GM18511 (cell line): ENCODE data around the gene GPC5.
A peak's percentile ranks its signal among the peaks of the same experiment; 100 is the strongest.

Source experiments
- ATAC-seq: cut with Tn5 transposase; IDR thresholded peaks from one replicate; pipeline ENCODE4 v1.9.1; 2021; ENCODE audit warnings: mild to moderate bottlenecking, moderate library complexity; ENCODE audit not compliant: unreplicated experiment

The GPC5 gene

DNA sequence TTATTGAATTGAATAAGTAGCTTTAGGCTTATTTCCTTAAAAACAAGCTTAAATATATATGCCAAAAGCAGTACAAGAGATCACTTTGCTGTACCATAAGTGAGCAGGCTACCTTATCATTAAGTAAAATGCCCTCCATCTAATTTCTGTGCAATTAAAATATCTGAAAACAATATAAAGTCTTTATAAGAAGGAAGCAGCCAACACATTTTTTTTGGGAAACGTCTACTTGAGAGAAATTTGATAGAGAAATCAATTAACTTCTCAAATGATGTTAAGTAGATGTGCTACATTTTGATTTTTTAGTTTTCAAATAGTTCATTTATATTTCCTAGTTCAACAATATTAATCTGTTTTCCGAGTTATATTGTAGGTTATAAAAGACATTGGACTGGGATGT is 52.5 kb downstream of the GPC5 start:
- no peak for ATAC-seq

DNA sequence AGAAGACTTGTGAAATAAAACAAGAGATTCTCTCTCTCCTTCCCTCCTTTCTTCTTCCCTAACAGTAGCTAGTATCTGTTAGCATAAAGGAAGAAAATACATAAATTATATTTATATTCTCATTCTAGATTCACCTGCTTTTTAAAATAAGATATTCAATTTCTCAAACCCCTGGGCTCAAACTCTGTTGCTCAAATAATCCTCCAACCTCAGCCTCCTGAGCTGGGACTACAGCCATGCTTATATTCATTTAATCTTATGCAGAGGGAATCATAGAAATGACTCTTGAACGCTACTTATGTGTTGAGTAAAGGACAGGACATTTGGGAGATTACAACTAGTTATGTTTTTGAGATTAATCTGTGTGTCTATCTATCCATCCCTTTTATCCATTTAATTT is 56.2 kb downstream of the GPC5 start:
- ATAC-seq, result no peak

- ATAC-seq, result no peak
Observed at GRCh38 chr13:91456837-91457236, 58.4 kb downstream of the GPC5 start.

- ATAC-seq, result no peak
Observed at GRCh38 chr13:91459485-91459884, 61.1 kb downstream of the GPC5 start.

GRCh38 chr13:91464336-91464735 is 65.9 kb downstream of the GPC5 start:
- no peak for ATAC-seq

DNA sequence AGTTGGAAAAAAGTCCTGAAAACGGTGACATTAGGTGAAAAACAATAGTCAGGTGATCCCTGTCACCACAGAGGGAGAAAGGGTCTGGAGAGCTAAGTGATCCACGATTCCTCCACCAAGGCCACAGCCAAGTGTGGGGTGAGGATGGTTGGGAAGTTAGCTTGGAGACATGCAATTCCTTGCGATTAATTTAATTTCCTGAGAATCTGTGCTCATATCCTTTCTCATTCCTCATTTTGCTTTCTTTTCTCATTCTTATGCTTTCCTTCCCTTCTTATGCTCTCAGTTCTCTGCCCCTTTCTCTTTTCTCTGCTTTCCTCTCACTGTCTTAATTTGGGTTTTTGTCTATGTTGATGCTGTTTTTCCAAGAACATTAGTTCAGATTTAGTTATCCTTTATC is 68.8 kb downstream of the GPC5 start:
- no peak for ATAC-seq

DNA sequence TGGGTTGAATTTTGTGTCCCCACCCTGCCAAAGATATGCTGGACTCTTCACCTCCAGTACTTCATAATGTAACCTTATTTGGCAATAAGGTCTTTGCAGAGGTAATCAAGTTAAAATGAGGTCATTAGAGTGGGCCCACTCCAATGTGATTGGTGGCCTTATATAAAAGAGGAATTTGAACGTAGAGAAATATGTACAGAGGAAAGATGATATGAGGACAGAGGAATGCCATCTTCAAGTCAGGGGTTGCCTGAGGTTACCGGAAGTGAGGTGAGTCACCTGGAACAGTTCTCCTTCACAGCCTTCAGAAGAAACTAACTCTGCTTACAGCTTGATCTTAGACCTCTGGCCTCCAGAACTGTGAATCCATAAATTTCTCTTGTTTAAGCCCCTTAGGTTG is 69.9 kb downstream of the GPC5 start:
- ATAC-seq, result peak; percentile 54

DNA sequence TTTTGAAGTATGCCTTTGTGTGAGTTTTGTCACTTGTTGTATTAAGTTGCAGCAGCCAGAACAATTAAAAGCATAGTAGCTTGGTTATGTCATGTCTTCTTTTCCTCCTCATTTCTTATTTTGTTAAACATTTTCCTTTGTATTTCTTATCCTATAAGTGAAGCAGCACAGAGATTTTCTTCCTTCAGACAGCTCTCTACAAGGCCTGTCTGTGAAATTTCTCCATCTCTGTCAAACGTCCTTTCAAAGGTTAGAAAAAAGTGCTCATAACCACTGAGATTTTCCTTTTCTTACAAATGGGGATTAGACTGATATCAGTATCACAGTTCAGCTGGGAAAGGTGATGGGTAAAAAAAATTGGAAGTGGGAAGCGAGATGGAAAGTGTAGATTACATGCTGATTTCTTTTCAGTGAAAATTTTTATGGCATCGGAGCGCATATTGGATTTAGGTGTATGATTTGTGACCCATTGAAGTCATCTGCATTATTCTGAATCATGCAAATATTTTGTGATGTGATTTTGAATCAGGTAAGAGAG is 71.7 kb downstream of the GPC5 start:
- ATAC-seq, result no peak

GRCh38 chr13:91470681-91471080 is 72.3 kb downstream of the GPC5 start:
- ATAC-seq, result no peak

GRCh38 chr13:91482427-91482826 is 84.0 kb downstream of the GPC5 start:
- ATAC-seq, result no peak

DNA sequence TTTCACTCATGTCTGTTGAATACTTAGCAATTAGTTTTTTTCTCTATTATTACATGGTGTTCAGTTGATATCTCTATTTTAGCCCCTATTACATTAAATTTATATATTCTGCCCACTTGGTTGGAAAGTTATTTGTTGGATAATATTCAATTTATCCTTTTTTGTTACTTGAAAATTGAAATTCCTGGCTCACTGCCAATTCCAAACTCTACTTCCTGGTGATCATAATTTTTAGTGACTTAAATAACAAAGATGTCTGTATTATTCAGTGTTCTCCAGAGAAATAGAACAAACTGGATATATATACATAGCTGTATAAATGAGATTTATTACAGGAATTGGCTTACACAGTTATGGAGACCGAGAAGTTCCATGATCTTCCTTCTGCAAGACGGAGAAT is 93.6 kb downstream of the GPC5 start:
- ATAC-seq, result no peak

DNA sequence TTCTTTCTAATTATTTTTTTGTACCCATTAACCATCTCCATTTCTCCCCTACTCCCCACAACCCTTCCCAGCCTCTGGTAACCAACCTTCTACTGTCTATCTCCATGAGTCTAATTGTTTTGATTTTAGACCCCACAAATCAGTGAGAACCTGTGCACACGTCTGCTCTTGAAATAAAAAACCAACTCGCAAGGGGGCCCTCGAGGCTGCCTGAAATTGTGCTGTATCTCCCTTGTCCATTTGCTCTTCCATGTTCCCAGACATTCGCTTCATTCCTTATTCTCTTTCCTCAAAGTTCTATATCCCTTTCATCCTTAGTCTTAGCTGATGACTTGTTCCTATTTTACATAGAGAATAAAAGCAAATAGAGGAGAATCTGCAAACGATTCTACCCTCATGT is 95.0 kb downstream of the GPC5 start:
- ATAC-seq, result no peak

- no peak for ATAC-seq
Observed at GRCh38 chr13:91498298-91498697, 99.9 kb downstream of the GPC5 start.

- ATAC-seq, result no peak
Observed at GRCh38 chr13:91504216-91504615, 105.8 kb downstream of the GPC5 start.

DNA sequence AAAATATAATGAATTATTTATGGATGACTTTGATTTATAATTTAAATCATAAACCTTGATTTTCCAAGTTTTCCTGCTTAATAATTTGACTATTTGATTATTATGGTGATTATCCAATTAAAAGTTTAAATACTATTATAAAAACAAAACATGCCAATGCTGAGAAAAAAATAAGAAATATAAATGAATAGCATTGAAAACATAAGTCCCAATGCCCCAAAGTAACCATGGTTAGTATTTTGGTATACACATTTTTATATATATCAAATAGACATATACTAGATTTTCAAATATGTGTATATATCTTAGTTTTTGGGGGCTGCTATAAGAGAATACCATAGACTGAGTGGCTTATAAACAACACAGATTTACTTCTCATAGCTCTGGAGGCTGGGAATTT is 108.3 kb downstream of the GPC5 start:
- no peak for ATAC-seq

DNA sequence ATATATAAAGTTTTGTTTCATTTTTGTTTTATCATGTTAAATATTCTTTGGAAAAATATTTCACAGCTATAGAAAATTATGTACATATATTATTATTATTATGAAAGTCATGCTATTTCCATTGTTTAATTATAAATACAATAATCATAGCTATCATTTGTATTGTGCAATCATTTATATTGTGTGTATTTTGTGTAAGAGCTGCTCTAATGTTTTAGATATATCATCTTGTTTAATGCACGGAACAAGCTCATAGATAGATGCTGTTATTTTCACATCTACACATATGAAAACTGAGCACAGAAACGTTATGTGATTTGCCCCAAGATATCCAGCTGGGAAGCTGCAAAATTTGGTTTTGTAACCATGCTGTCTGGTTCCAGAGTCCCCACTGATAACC is 111.6 kb downstream of the GPC5 start:
- ATAC-seq, result no peak

DNA sequence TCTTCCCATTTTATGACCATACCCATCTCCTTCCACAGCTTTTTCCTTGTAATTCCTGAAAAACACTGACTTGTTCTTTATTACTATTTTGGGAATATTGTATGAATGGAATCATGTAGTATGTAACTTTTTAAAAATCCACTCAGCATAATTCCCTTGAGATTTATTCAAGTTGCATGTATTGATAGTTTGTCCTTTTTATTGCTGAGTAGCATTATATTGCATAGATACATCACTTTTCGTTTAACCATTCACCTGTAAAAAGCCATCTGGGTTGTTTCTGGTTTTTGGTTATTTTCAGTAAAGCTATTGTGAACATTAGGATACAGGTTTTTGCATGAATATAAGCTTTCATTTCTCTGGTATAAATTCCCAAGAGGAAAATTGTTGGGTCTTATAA is 115.4 kb downstream of the GPC5 start:
- ATAC-seq, result no peak

DNA sequence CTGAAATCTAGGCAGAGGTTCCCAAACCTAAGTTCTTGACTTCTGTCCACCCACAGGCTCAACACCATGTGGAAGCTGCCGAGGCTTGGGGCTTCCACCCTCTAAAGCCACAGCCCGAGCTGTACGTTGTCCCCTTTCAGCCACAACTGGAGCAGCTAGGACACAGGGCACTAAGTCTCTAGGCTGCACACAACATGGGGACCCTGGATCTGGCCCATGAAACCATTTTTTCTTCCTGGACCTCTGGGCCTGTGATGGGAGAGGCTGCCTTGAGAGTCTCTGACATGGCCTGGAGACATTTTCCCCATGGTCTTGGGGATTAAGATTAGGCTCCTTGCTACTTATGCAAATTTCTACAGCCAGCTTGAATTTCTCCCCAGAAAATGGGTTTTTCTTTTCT is 118.4 kb downstream of the GPC5 start:
- no peak for ATAC-seq

DNA sequence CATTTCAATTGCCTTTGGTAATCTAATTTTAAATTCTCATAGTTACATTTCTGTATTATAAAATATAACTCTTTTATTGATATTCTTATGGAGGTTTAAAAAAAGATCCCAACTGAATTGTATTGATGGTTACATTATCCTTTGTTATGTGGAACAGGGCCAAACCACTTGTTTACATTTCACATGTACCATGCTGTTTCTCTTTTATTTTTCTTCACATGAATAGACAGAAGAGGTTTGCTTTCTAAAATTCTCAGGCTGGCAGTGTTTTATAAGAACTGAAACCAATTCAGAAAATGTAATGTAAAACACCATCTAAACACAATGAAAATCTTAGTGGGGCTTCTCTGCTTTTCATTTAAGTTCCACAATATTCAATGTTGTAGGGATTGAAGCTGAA is 122.5 kb downstream of the GPC5 start:
- ATAC-seq, result no peak

DNA sequence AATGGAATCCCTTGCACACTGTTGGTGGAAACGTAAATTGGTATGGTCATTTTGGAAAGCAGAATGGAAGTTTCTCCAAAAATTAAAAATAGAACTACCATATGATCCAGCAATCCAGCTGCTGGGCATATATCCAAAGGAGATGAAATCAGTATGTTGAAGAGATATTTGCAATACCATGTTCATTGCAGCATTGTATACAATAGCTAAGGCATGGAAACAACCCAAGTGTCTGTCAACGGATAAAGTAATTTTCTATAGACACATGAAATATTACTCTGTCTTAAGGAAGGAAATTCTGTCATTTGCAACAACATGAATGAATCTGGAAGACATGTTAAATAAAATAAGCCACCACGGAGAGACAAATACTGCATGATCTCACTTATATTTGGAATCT is 124.7 kb downstream of the GPC5 start:
- ATAC-seq, result no peak

- ATAC-seq, result no peak
Observed at GRCh38 chr13:91526543-91527033, 128.2 kb downstream of the GPC5 start.

GRCh38 chr13:91529739-91530482 is 131.5 kb downstream of the GPC5 start:
- ATAC-seq, result no peak

DNA sequence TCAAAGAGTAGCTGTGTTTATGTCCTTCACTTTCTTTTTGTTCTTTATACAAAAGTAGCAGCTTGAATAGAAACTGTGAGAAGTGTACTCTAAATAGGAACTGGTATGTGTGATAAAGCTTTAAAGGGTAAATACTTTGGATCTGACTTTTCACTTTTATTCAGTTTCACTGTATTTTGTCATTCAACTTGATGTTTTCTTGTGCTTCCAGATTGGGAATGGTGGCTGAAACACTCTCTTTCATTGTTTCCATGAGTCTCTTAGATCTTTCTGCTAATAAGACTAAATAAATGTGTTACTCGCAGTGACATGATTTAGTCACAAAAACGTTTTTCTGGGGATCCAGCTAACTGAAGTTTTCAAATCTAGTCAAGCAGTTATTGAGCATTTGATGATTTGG is 133.2 kb downstream of the GPC5 start:
- no peak for ATAC-seq
